Spleen (tissue), 11 donors: ENCODE measurements around the gene KRTAP9-7. TPM values are rescaled to one million over a fixed set of nuclear protein-coding genes. Genes with fewer than 3 reads are reported as not detected.

Experiments used
- DNase-seq: peaks from one replicate; pipeline ENCODE4 v3.0.0-alpha.2; 2020
- H3K27ac ChIP-seq, 8 donors: fragments of 200-600 bp; sonication (generic) in 7 of 8; 1 replicate in 4 of 8; 2 replicates in 4 of 8; pipeline versions ENCODE4 v1.5.0 to v1.8.0; 2016 to 2021; ENCODE audit warnings: inconsistent platforms in 4 of 8, mild to moderate bottlenecking in 4 of 8, moderate library complexity in 1 of 8
- H3K27me3 ChIP-seq, 7 donors: fragments of 200-600 bp; sonication (generic) in 6 of 7; replicated peaks in 1 of 7; 1 replicate in 4 of 7; 2 replicates in 3 of 7; pipeline versions ENCODE4 v1.5.0 to v1.8.0; 2016 to 2021; ENCODE audit warnings: inconsistent platforms in 3 of 7, mild to moderate bottlenecking in 1 of 7
- H3K36me3 ChIP-seq, 6 donors: fragments of 200-600 bp; sonication (generic) in 5 of 6; 1 replicate in 4 of 6; 2 replicates in 2 of 6; pipeline versions ENCODE4 v1.5.0 to v1.8.0; 2016 to 2021; ENCODE audit warnings: inconsistent platforms in 2 of 6
- H3K4me1 ChIP-seq, 6 donors: fragments of 200-600 bp; sonication (generic) in 5 of 6; 1 replicate in 3 of 6; 2 replicates in 3 of 6; pipeline versions ENCODE4 v1.5.0 to v1.8.0; 2016 to 2021; ENCODE audit warnings: inconsistent platforms in 3 of 6
- H3K4me3 ChIP-seq, 8 donors: fragments of 200-600 bp; sonication (generic) in 7 of 8; 1 replicate in 4 of 8; 2 replicates in 4 of 8; pipeline versions ENCODE4 v1.5.0 to v1.8.0; 2016 to 2021; ENCODE audit warnings: inconsistent platforms in 4 of 8, mild to moderate bottlenecking in 4 of 8, moderate library complexity in 2 of 8
- H3K9me3 ChIP-seq, 8 donors: fragments of 200-600 bp; sonication (generic) in 7 of 8; 1 replicate in 4 of 8; 2 replicates in 4 of 8; pipeline versions ENCODE4 v1.5.0 to v1.8.0; 2016 to 2021; ENCODE audit warnings: inconsistent platforms in 4 of 8
- CTCF ChIP-seq, 11 experiments: fragments of 200-600 bp in 7 of 11; fragments of 450-650 bp in 4 of 11; sonication (generic) in 4 of 11; IDR thresholded peaks in 8 of 11; conservative IDR thresholded peaks in 3 of 11; 1 replicate in 7 of 11; 2 replicates in 4 of 11; pipeline versions ENCODE4 v1.4.0 to v1.8.0; 2016 to 2021; ENCODE audit warnings: antibody characterized with exemption in 11 of 11, inconsistent platforms in 4 of 11, mild to moderate bottlenecking in 1 of 11
- POLR2A ChIP-seq, 3 donors: fragments of 450-650 bp; IDR thresholded peaks; one replicate each; pipeline ENCODE4 v1.5.1; 2017; ENCODE audit warnings: antibody characterized with exemption in 3 of 3, mild to moderate bottlenecking in 1 of 3
- POLR2AphosphoS5 ChIP-seq, 3 donors: sonication (generic); formaldehyde crosslinking; IDR thresholded peaks; one replicate each; pipeline ENCODE4 v1.5.1; 2017; ENCODE audit warnings: antibody characterized with exemption in 3 of 3
- WGBS, 5 donors: extraction: QIAGEN DNeasy Blood & Tissue Kit in 3 of 5; methylation state at CpG; one replicate each; pipeline versions ENCODE4 v1.1.5 to v1.1.7; 2013 to 2018; 5-methylcytosine and 5-hydroxymethylcytosine counted together
- intact Hi-C: fragments of 100-400 bp; cut with DNase I; formaldehyde crosslinking; loops from one replicate; pipeline ENCODE4 v1.15.0; 2023; ENCODE audit warnings: low total_unique reads
- polyA plus RNA-seq, 3 donors: library from polyadenylated mRNA; stranded (reverse); fragments of 200-250 nt; gene quantifications; one replicate each; pipeline ENCODE4 v1.2.1, GENCODE V29; 2013
- total RNA-seq, 7 donors: library from RNA; depleted of rRNA in 3 of 7; stranded (reverse); fragments of >200 nt in 3 of 7; fragmentation: NEBNext Ultra II Directional in 4 of 7; extraction: Animal tissue kit (Norgen Biotek cat#: 25700) in 4 of 7; gene quantifications; one replicate each; pipeline versions ENCODE4 v1.1.0 to v1.2.1, GENCODE V29; 2016 to 2021
- donor health status: healthy with polysubstance abuse.
- donor health status: DM: no; HTN: no; CAD: no; lungs with moderate emphysema.
- donor health status: DM: no; HTN: no; CAD: no.
- donor health status: Bipolar disorder and iron deficiency.
- donor health status: healthy.
- donor health status: DM: no; HTN: no; CAD: no.
- donor health status: DM: yes; HTN: yes; CAD: no.

The KRTAP9-7 gene
- total and polyA plus RNA-seq, 10 donors = not detected

- H3K4me3 ChIP-seq = no peak overlapping the region
- WGBS, 5 donors = 59 to 82% (median 77%) methylated on average over 1 of the region's 1 CpG
- intact Hi-C loops = no loop called here
- peaks cover 0 to 7% (median 0%) of the 10 kb centered on the region in 7 donors for H3K27me3 ChIP-seq
- H3K4me1 ChIP-seq = no peaks in the 10 kb centered on the region
- H3K27ac ChIP-seq = no peak overlapping the region
- DNase-seq = no peak
- H3K36me3 ChIP-seq = no peaks in the 10 kb centered on the region
- peaks cover 0 to 2% (median 0%) of the 10 kb centered on the region in 8 donors for H3K9me3 ChIP-seq
- TF ChIP-seq POLR2AphosphoS5 (IDR thresholded peaks at IDR 0.05) (no peak), CTCF (IDR thresholded peaks at IDR 0.05 in 8 of 11, conservative IDR thresholded peaks at IDR 0.05 in 3 of 11) (no peak), POLR2A (IDR thresholded peaks at IDR 0.05) (no peak)
These were observed 18.5 kb downstream of the KRTAP9-7 start for GRCh38 chr17:41294016-41294415.

GRCh38 chr17:41296846-41297245, 21.3 kb downstream of the KRTAP9-7 start:
- 79 to 83% (median 81%) methylated on average over 1 of the region's 1 CpG for WGBS, 5 donors
- Histone ChIP-seq H3K9me3 (peaks cover 0 to 2% (median 0%) of the 10 kb centered on the region in 8 donors), H3K4me3 (no peak overlapping the region), H3K4me1 (no peaks in the 10 kb centered on the region), H3K27ac (no peak overlapping the region), H3K27me3 (peaks cover 0 to 7% (median 0%) of the 10 kb centered on the region in 7 donors), H3K36me3 (no peaks in the 10 kb centered on the region)
- intact Hi-C loops = no loop called here
- no peak for DNase-seq
- TF ChIP-seq POLR2A (IDR thresholded peaks at IDR 0.05) (no peak), POLR2AphosphoS5 (IDR thresholded peaks at IDR 0.05) (no peak), CTCF (IDR thresholded peaks at IDR 0.05 in 8 of 11, conservative IDR thresholded peaks at IDR 0.05 in 3 of 11) (no peak)

- H3K27me3 ChIP-seq = no peaks in the 10 kb centered on the region
- no peak for DNase-seq
- peaks cover 0 to 15% (median 8%) of the 10 kb centered on the region in 6 donors for H3K4me1 ChIP-seq
- TF ChIP-seq POLR2AphosphoS5 (IDR thresholded peaks at IDR 0.05) = no peak
- TF ChIP-seq POLR2A (IDR thresholded peaks at IDR 0.05) = no peak
- TF ChIP-seq CTCF (IDR thresholded peaks at IDR 0.05 in 8 of 11, conservative IDR thresholded peaks at IDR 0.05 in 3 of 11) = no peak
- 84 to 90% (median 89%) methylated on average over 19 to 20 of the region's 20 CpGs for WGBS, 5 donors
- no peaks in the 10 kb centered on the region for H3K36me3 ChIP-seq
- intact Hi-C loops = no loop called here
- no peak overlapping the region for H3K27ac ChIP-seq
- no peak overlapping the region for H3K4me3 ChIP-seq
- peaks cover 0 to 2% (median 0%) of the 10 kb centered on the region in 8 donors for H3K9me3 ChIP-seq
These were observed 23.1 kb downstream of the KRTAP9-7 start for GRCh38 chr17:41298458-41299135.

GRCh38 chr17:41301204-41301790, 25.8 kb downstream of the KRTAP9-7 start:
- Histone ChIP-seq H3K9me3 (no peaks in the 10 kb centered on the region), H3K4me1 (peaks cover 0 to 16% (median 9%) of the 10 kb centered on the region in 6 donors), H3K27ac (no peak overlapping the region), H3K36me3 (no peaks in the 10 kb centered on the region), H3K27me3 (no peaks in the 10 kb centered on the region), H3K4me3 (no peak overlapping the region)
- no peak for TF ChIP-seq CTCF (IDR thresholded peaks at IDR 0.05 in 8 of 11, conservative IDR thresholded peaks at IDR 0.05 in 3 of 11)
- DNase-seq = no peak
- intact Hi-C loops = no loop called here
- WGBS, 5 donors = 60 to 72% (median 66%) methylated on average over 5 of the region's 5 CpGs
